Measurements from ENCODE around the gene SCRN1. TPM values are rescaled to one million over a fixed set of nuclear protein-coding genes. Genes with fewer than 3 reads are reported as not detected.
A peak's percentile ranks its signal among the peaks of the same experiment; 100 is the strongest.

Gene SCRN1
- total and polyA plus RNA-seq, 2 of the 13 experiments (the other 11 are each of a cell fraction or from before 2014, with no cell fraction given): 43.2 to 49.8 TPM

DNA sequence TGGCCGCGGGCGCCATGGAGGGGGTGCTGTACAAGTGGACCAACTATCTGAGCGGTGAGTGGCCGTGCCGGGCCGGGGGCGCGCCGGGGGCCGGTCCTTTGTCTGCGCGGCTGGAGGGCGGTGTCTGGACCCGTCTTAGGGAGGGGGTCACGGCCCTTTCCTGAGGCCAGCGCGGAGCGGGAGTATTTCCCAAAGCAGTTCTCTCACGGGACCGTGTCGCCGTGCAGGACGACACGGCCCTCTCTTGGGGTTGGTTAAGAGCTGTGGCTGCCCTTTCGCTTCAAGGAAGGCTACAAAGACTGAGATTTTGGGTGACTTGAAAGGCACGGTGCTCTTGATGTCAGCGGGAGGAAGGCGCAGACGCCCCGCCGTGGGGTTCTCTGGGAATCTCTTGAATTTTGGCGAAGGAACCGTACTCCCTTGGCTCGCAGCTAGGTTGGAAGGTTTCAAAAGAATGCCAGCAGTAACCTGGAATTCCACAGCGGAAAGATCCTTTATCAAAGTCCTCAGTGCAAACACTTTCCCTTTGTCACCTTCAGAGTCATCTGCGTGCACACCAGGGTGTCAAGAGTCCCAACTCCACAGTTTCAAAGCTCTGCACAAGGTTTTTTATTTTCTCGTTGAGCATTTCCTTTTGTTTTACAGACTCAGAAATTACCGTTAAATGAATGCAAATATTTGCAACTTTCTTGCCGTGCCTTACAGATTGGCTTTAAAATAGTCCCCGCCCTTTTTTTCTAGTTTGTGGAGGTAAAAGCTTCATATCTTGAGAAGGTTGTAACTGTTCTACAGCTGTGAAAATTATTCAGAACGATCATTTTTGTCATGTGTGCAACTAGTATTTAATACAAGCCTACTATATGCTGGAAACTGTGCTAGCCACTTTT is 39.4 kb upstream of the SCRN1 start:
- Histone ChIP-seq H4K20me1 (ENCODE audit: insufficient read depth, low read length) (peaks cover 22% of the 10 kb centered on the region), H2AFZ (ENCODE audit: low read length) (no peak overlapping the region), H3K4me2 (ENCODE audit: low read depth, low read length) (peak overlapping the region; percentile 91), H3K27me3 (ENCODE audit: control insufficient read depth in 1 of 2, insufficient read depth in 2 of 2, low read length in 2 of 2) (no peaks in the 10 kb centered on the region; a peak in 1 of 5 replicates), H3K36me3 (replicated peaks in 1 of 2; ENCODE audit: control insufficient read depth in 1 of 2, insufficient read depth in 2 of 2, low read length in 2 of 2) (no peaks in the 10 kb centered on the region), H3K27ac (ENCODE audit: extremely low read length, insufficient read depth, low read length) (peak overlapping the region; percentile 89), H3K9ac (ENCODE audit: insufficient read depth, low read depth, low read length) (peak overlapping the region; percentile 82), H3K4me3 (replicated peaks in 1 of 3; ENCODE audit: insufficient read depth in 1 of 3, low read depth in 2 of 3, low read length in 3 of 3) (peak overlapping the region; percentile 82 to 96 (median 95)), H3K4me1 (ENCODE audit: insufficient read depth, low read length) (peaks cover 51% of the 10 kb centered on the region), H3K9me3 (ENCODE audit: low read length) (no peaks in the 10 kb centered on the region), H3K79me2 (ENCODE audit: insufficient read depth, low read length) (peaks cover 73% of the 10 kb centered on the region)
- intact Hi-C loops (cut with micrococcal nuclease; ENCODE audit: unreplicated experiment) (loop anchor here (1.0 to 2.0 kb wide), 2 partner anchors 34 to 41 kb away; no protein-coding TSS in a partner anchor), in situ Hi-C loops (cut with HindIII; ENCODE audit: extremely low pct_ligation_motif_present, low pct_unique_long_range_greater_than_20kb) (loop anchor here (5.0 kb wide), 1 partner anchor 42 kb away; the partner anchor contains the start of gene SCRN1)
- ATAC-seq: peak; percentile 64
- peak; percentile 71 for DNase-seq (ENCODE audit: low spot score)
- BruUV-seq (replicated peaks): no TSS peak
- WGBS (ENCODE audit: low lambda C conversion rate): under 1% methylated on average over 7 of the region's 42 CpGs
- ChIA-PET POLR2A (interaction anchor here (0.8 to 2.3 kb wide), 6 partner anchors 11 to 44 kb away, joined by 3 to 10 read pairs (median 5); partner anchors contain the start of gene SCRN1), CTCF (ENCODE audit: low intra/inter-chr PET ratio, low total read pairs) (no interaction called here)
- peak; percentile 73 for FAIRE-seq
- TF ChIP-seq, protein P1, sequence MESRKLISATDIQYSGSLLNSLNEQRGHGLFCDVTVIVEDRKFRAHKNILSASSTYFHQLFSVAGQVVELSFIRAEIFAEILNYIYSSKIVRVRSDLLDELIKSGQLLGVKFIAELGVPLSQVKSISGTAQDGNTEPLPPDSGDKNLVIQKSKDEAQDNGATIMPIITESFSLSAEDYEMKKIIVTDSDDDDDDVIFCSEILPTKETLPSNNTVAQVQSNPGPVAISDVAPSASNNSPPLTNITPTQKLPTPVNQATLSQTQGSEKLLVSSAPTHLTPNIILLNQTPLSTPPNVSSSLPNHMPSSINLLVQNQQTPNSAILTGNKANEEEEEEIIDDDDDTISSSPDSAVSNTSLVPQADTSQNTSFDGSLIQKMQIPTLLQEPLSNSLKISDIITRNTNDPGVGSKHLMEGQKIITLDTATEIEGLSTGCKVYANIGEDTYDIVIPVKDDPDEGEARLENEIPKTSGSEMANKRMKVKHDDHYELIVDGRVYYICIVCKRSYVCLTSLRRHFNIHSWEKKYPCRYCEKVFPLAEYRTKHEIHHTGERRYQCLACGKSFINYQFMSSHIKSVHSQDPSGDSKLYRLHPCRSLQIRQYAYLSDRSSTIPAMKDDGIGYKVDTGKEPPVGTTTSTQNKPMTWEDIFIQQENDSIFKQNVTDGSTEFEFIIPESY (CRISPR knock-in tag; IDR thresholded peaks at IDR 0.05): no peak
- TF ChIP-seq ZNF460 (CRISPR knock-in tag; IDR thresholded peaks at IDR 0.05; ENCODE audit: borderline replicate concordance) (no peak), MIER3 (CRISPR knock-in tag; IDR thresholded peaks at IDR 0.05; ENCODE audit: borderline replicate concordance) (no peak), ZNF644 (CRISPR knock-in tag; IDR thresholded peaks at IDR 0.05; ENCODE audit: low read depth) (no peak), SRSF1 (optimal IDR thresholded peaks at IDR 0.05; ENCODE audit: low read depth, low read length) (peak; percentile 74), ISX (CRISPR knock-in tag; conservative IDR thresholded peaks at IDR 0.05) (0 out of 2 replicates have a peak, but pooled peaks have one; percentile 48), TOPORS (CRISPR knock-in tag; IDR thresholded peaks at IDR 0.05) (no peak), ZFP36L2 (CRISPR knock-in tag; IDR thresholded peaks at IDR 0.05) (no peak), ZSCAN29 (CRISPR knock-in tag; conservative IDR thresholded peaks at IDR 0.05) (no peak), HNRNPK (IDR thresholded peaks at IDR 0.05; ENCODE audit: low read depth, low read length, poor library complexity, severe bottlenecking) (no peak), TBP (CRISPR knock-in tag; IDR thresholded peaks at IDR 0.05) (0 out of 2 replicates have a peak, but pooled peaks have one; percentile 27)
- TF ChIP-seq, protein P2, sequence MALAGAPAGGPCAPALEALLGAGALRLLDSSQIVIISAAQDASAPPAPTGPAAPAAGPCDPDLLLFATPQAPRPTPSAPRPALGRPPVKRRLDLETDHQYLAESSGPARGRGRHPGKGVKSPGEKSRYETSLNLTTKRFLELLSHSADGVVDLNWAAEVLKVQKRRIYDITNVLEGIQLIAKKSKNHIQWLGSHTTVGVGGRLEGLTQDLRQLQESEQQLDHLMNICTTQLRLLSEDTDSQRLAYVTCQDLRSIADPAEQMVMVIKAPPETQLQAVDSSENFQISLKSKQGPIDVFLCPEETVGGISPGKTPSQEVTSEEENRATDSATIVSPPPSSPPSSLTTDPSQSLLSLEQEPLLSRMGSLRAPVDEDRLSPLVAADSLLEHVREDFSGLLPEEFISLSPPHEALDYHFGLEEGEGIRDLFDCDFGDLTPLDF (CRISPR knock-in tag; IDR thresholded peaks at IDR 0.05): no peak
- TF ChIP-seq, protein P3, sequence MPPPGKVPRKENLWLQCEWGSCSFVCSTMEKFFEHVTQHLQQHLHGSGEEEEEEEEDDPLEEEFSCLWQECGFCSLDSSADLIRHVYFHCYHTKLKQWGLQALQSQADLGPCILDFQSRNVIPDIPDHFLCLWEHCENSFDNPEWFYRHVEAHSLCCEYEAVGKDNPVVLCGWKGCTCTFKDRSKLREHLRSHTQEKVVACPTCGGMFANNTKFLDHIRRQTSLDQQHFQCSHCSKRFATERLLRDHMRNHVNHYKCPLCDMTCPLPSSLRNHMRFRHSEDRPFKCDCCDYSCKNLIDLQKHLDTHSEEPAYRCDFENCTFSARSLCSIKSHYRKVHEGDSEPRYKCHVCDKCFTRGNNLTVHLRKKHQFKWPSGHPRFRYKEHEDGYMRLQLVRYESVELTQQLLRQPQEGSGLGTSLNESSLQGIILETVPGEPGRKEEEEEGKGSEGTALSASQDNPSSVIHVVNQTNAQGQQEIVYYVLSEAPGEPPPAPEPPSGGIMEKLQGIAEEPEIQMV (CRISPR knock-in tag; IDR thresholded peaks at IDR 0.05; ENCODE audit: low read depth): no peak
- TF ChIP-seq, protein P4, sequence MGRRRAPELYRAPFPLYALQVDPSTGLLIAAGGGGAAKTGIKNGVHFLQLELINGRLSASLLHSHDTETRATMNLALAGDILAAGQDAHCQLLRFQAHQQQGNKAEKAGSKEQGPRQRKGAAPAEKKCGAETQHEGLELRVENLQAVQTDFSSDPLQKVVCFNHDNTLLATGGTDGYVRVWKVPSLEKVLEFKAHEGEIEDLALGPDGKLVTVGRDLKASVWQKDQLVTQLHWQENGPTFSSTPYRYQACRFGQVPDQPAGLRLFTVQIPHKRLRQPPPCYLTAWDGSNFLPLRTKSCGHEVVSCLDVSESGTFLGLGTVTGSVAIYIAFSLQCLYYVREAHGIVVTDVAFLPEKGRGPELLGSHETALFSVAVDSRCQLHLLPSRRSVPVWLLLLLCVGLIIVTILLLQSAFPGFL (CRISPR knock-in tag; IDR thresholded peaks at IDR 0.05): no peak
- TF ChIP-seq, protein P5, sequence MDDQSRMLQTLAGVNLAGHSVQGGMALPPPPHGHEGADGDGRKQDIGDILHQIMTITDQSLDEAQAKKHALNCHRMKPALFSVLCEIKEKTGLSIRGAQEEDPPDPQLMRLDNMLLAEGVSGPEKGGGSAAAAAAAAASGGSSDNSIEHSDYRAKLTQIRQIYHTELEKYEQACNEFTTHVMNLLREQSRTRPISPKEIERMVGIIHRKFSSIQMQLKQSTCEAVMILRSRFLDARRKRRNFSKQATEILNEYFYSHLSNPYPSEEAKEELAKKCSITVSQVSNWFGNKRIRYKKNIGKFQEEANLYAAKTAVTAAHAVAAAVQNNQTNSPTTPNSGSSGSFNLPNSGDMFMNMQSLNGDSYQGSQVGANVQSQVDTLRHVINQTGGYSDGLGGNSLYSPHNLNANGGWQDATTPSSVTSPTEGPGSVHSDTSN (CRISPR knock-in tag; IDR thresholded peaks at IDR 0.05; ENCODE audit: borderline replicate concordance): no peak

Data from HepG2 (cell line).